Measurements from ENCODE around the gene IPCEF1. TPM values are rescaled to one million over a fixed set of nuclear protein-coding genes. Genes with fewer than 3 reads are reported as not detected.
"Not testable (repeated sequence)": the region's sequence is repeated elsewhere in the genome, so short reads cannot be mapped to it uniquely, and the experiment has no call there.

IPCEF1 gene
- total RNA-seq, 2 experiments from 2014 or later: 14.2 to 16.9 TPM

DNA sequence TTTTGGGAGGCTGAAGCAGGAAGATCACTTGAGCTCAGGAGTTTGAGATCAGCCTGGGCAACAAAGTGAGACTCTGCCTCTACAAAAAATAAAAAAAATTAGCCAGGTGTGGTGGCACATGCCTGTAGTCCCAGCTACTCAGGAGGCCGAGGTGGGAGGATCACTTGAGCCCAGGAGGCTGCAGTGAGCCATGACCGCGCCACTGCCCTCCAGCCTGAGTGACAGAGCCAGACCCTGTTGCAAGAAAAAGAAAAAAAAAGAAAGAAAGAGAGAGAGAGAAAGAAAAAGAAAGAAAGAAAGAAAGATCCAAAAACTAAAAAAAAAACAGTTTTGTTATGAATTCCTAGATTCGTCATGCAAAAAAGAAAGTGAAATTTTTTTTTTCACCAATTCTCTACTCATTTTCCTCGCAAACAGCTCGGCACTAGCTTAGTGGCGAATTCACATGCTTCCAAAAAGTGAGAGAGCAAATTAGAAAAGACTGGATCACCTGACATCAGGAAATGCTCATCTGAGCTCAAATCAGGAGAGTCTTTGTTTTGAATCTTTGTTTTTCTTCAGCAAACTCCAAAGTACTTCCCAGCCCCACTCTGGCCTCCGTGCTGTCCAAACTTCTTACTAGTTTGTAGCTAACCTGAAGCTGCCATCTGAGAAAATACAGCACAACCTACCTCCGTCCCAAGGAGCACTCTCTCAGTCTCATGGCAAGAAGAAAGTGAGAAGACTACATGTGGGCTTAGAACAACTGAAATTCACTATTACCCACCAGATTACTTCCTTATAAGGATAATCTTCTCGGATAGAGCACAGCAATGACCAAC, 27.0 kb downstream of the IPCEF1 start:
- Mint-ChIP-seq H3K27me3 (no peaks in the 10 kb centered on the region), H3K4me3 (no peak overlapping the region), H3K9me3 (peaks cover 8% of the 10 kb centered on the region)

DNA sequence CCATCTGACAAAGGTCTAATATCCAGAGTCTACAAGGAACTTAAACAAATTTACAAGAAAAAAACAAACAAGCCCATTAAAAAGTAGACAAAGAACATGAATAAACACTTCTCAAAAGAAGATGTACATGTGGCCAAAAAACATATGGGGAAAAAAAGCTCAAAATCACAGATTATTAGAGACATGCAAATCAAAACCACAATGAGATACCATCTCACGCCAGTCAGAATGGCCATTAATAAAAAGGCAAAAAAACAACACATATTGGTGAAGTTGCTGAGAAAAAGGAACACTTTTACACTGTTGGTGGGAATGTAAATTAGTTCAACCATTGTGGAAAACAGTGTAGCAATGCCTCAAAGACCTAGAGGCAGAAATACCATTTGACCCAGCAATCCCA, 29.3 kb downstream of the IPCEF1 start:
- DNase-seq, H3K9me3 Mint-ChIP-seq, H3K4me3 Mint-ChIP-seq, H3K27ac Mint-ChIP-seq, H3K36me3 Mint-ChIP-seq, H3K27me3 Mint-ChIP-seq, H3K4me1 Mint-ChIP-seq: not testable (repeated sequence)

More for the DNA sequence above, 27.0 kb downstream of the IPCEF1 start:
- Mint-ChIP-seq H3K27ac (no peak overlapping the region), H3K36me3 (no peaks in the 10 kb centered on the region), H3K4me1 (peaks cover 5% of the 10 kb centered on the region)
- no peak for DNase-seq

DNA sequence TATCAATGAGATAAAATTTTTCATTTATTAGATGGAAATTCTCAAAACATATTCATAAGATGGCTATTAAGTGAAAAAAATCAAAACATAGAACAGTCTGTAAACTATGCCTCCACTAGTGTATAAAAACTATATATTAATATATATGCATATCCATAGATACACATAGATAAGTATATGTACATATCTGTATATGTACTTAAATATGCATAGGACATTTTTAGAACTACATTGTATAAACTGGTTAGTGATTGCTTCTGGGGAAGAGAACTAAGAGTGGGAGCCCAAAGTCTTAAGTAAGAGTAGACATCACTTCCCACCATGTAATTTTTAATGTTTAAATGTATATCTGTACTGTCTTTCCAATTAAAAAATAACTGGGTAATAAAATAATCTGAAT, 31.5 kb downstream of the IPCEF1 start:
- H3K36me3 Mint-ChIP-seq: no peaks in the 10 kb centered on the region
- H3K4me1 Mint-ChIP-seq: peaks cover 5% of the 10 kb centered on the region
- H3K4me3 Mint-ChIP-seq: no peak overlapping the region
- H3K27ac Mint-ChIP-seq: no peak overlapping the region
- no peaks in the 10 kb centered on the region for H3K27me3 Mint-ChIP-seq
- DNase-seq: no peak
- H3K9me3 Mint-ChIP-seq: no peaks in the 10 kb centered on the region

DNA sequence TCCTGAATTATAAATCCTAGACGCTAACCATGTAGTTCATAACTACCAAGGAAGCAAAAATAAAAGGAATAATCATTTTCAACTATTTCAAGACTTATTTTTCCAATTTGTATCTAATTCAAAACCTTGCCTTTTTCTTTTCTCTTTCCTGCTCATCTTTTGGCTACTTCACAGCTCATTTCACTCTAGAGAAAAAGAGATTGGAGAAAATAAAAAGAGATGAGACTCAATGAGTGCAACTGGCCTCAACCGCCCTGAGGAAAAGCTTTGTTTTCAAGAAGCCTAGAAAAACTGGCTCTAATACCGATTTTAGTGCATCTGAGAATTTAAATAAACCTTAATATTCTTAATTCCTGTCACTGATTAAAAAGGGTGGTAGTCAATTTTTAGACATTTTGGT, 36.4 kb downstream of the IPCEF1 start:
- H3K4me3 Mint-ChIP-seq: no peak overlapping the region
- no peaks in the 10 kb centered on the region for H3K36me3 Mint-ChIP-seq
- H3K4me1 Mint-ChIP-seq: peaks cover 14% of the 10 kb centered on the region
- no peaks in the 10 kb centered on the region for H3K9me3 Mint-ChIP-seq
- H3K27me3 Mint-ChIP-seq: no peaks in the 10 kb centered on the region
- DNase-seq: no peak
- no peak overlapping the region for H3K27ac Mint-ChIP-seq

DNA sequence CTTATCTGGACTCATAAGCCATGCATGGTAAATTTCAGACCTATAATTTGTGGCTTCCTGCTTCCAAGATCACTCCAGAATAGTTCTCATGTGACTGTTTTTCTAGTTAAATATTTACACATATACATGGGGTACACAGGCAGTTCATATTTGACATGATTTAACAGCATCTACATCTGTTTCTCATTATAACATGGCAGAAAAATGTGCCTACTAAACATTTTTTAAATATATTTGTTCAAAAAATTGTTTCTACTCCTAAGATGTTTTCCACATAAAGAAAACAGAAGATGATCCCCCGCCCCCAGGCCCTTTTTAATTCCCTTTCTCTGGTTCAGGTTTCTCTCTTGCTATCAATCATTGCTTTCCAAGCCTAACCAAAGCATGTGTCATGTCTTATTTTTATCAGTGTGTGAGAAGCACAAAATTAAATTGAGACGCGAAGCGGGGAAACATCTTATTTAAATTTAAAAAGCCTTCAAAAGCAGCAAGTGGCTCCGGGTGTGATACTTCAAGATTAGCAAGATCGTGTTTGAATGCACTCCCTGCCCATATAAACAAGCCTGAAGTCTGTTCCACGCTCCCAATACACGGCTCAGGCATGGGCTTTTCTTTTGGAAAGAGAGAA, 37.3 kb downstream of the IPCEF1 start:
- peaks cover 14% of the 10 kb centered on the region for H3K4me1 Mint-ChIP-seq
- H3K4me3 Mint-ChIP-seq: no peak overlapping the region
- no peaks in the 10 kb centered on the region for H3K9me3 Mint-ChIP-seq
- no peak overlapping the region for H3K27ac Mint-ChIP-seq
- H3K27me3 Mint-ChIP-seq: no peaks in the 10 kb centered on the region
- H3K36me3 Mint-ChIP-seq: no peaks in the 10 kb centered on the region
- no peak for DNase-seq

DNA sequence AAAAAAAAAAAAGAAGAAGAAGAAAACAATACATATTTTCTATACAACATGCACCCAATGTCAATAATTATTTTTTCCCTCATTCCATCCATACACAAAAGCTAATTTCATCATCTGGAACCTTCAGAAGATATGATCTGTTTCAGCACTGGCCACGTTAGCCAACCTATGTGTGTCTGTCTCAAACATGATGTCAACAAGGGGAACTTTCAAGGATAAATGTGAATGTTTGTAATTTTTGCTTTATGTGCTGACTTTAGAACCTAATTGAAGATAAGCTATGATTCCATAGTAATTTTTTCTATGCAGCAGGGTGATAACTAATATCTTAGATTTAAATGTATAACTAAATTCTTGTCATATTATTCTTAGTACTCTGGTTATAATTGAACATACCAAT, 37.9 kb downstream of the IPCEF1 start:
- no peak overlapping the region for H3K4me3 Mint-ChIP-seq
- no peaks in the 10 kb centered on the region for H3K36me3 Mint-ChIP-seq
- DNase-seq: no peak
- no peaks in the 10 kb centered on the region for H3K9me3 Mint-ChIP-seq
- H3K4me1 Mint-ChIP-seq: peaks cover 14% of the 10 kb centered on the region
- no peaks in the 10 kb centered on the region for H3K27me3 Mint-ChIP-seq
- H3K27ac Mint-ChIP-seq: no peak overlapping the region

DNA sequence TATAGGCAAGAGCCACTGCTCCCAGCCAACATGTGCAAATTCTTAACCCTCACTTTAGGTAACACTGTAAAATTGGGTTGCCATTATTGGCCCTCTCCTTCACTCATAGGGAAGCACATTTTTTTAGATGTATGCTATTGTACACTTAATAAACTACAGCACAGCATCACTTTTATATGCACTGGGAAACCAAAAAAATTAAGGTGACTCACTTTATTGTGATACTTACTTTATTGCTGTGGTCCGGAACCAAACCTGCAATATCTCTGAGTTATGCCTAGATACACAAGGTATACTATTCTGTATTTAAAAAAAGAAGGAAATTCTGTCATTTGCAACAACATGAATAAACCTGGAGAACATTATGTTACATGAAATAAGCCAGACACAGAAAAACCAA, 40.5 kb downstream of the IPCEF1 start:
- no peak overlapping the region for H3K27ac Mint-ChIP-seq
- H3K36me3 Mint-ChIP-seq: no peaks in the 10 kb centered on the region
- H3K4me3 Mint-ChIP-seq: no peak overlapping the region
- no peaks in the 10 kb centered on the region for H3K9me3 Mint-ChIP-seq
- peaks cover 2% of the 10 kb centered on the region for H3K27me3 Mint-ChIP-seq
- H3K4me1 Mint-ChIP-seq: peaks cover 14% of the 10 kb centered on the region
- no peak for DNase-seq

DNA sequence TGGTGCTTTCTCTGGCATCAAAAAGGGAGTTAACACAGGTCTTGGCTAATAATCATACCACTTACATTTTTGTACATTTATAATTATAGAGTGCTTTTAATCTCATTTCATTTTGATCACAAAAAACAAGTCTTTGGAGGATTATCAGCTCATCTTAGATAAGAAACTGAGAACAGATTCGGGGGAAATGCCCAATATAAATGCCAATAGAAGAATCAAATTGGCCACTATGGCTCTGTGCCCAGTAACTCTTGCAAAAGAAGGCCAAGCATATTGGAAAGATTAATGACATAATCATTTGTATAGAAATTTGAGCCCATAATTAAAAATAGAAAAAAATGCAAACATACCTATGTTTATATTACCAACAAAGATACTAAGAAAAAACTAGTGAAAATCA, 42.5 kb downstream of the IPCEF1 start:
- Mint-ChIP-seq H3K4me3 (no peak overlapping the region), H3K36me3 (peaks cover 2% of the 10 kb centered on the region), H3K9me3 (peaks cover 8% of the 10 kb centered on the region), H3K27ac (no peak overlapping the region), H3K27me3 (peaks cover 4% of the 10 kb centered on the region), H3K4me1 (peaks cover 18% of the 10 kb centered on the region)
- no peak for DNase-seq

DNA sequence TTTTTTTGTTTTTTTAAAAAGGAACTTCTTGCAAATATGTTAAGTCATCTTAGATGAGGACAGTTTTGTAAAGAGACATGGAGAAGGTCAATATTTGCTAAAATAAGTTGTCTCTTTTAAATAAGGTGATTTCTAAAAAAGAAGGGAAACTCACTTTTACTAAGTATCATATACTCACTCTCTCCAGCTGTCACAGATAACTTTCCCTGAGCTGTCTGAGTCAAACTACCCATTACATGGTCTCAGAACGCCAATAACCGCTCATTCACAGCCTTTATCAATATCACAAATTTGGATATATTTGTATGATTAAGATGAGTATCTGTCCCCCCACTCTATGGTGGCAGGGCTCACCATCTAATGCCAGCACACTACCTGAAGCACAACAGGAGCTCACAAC, 47.6 kb downstream of the IPCEF1 start:
- Mint-ChIP-seq H3K36me3 (peaks cover 2% of the 10 kb centered on the region), H3K9me3 (peaks cover 11% of the 10 kb centered on the region), H3K4me3 (no peak overlapping the region), H3K27ac (no peak overlapping the region), H3K4me1 (peaks cover 9% of the 10 kb centered on the region), H3K27me3 (peaks cover 7% of the 10 kb centered on the region)
- DNase-seq: no peak

DNA sequence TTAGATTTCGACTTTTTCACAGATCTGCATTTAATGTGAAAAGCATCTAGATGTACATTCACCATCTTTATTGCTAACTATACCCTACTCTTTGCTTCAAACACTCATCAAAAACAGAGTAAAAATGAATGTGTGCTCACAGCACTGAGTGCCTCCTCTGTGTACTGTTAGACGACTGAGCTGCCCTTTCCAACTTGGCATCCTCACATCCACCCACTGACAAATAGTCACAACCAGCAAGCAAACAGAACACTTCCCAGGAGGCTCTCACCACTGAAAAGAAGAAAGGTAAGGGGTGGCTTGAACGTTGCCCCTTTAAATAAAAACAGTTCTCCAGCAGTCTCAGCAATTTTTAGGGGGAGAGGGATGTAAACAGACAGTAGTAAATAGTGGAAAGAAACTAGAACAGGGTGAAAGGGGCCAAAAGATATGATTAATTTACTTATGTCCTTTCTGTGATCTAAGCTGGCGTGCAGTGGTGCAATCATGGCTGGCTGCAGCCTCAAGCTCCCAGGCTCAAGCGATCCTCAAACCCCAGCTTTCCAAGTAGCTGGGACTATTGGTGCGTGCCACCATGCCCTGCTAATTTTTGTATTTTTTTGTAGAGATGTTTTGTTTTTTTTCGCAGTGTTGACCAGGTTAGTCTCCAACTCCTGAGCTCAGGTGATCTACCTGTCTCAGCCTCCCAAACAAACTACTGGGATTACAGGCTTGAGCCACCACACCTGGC, 48.7 kb downstream of the IPCEF1 start:
- Mint-ChIP-seq H3K4me3 (no peak overlapping the region), H3K27me3 (peaks cover 7% of the 10 kb centered on the region), H3K27ac (no peak overlapping the region)

DNA sequence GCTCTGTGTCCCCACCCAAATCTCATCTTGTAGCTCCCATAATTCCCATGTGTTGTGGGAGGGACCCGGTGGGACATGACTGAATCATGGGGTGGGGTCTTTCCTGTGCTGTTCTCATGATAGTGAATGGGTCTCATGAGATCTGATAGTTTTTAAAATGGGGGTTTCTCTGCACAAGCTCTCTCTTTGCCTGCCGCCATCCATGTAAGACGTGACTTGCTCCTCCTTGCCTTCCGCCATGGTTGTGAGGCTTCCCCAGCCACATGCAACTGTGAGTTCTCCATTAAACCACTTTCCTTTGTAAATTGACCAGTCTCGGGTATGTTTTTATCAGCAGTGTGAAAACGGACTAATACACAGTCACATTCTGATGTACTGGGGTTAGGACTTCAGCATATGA, 49.5 kb downstream of the IPCEF1 start:
- not testable (repeated sequence) for DNase-seq, H3K27me3 Mint-ChIP-seq, H3K4me3 Mint-ChIP-seq, H3K36me3 Mint-ChIP-seq, H3K27ac Mint-ChIP-seq
- Mint-ChIP-seq H3K9me3 (peaks cover 11% of the 10 kb centered on the region), H3K4me1 (peaks cover 13% of the 10 kb centered on the region)

More for the DNA sequence above, 48.7 kb downstream of the IPCEF1 start:
- Mint-ChIP-seq H3K4me1 (peaks cover 9% of the 10 kb centered on the region), H3K9me3 (peaks cover 11% of the 10 kb centered on the region), H3K36me3 (peaks cover 2% of the 10 kb centered on the region)
- no peak for DNase-seq

DNA sequence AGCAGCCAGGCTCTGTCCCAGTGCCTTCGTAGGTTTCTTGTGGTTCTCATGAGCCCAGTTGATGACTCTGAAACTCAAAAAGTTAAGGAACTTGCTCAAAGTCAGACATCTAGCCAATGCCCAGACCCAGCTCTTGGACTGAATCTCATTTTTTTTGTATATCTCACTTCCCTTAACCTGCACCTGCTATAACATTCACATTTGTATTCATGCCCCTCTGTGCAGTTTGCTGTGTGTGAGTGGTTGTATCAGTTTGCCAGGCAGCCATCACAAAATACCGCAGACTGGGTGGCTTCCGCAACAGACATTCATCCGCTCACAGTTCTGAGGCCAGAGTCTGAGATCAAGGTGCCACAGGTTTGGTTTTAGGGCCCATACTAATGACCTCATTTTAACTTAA, 49.9 kb downstream of the IPCEF1 start:
- peaks cover 17% of the 10 kb centered on the region for H3K4me1 Mint-ChIP-seq
- H3K4me3 Mint-ChIP-seq: no peak overlapping the region
- no peak for DNase-seq
- peaks cover 7% of the 10 kb centered on the region for H3K27me3 Mint-ChIP-seq
- H3K27ac Mint-ChIP-seq: no peak overlapping the region
- peaks cover 2% of the 10 kb centered on the region for H3K36me3 Mint-ChIP-seq
- H3K9me3 Mint-ChIP-seq: peaks cover 11% of the 10 kb centered on the region

DNA sequence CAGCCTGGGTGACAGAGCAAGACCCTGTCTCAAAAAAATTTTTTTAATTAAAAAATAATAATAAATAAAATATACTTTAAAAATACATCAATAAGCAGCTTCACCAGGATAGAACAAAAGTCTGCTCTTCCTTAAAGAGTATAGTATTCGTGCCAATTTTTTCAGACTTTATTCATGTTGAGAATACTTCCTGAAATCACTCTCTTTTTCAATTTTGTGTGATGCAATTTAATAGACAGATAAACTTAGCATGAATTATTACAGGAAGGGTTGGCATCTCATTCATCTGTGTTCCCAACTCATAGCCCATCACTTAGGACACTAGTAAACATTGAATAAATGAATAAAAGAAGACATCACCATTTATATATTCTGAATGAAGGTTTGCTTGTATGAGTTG, 52.4 kb downstream of the IPCEF1 start:
- Mint-ChIP-seq H3K4me3 (no peak overlapping the region), H3K9me3 (peaks cover 3% of the 10 kb centered on the region), H3K27me3 (peaks cover 10% of the 10 kb centered on the region)

DNA sequence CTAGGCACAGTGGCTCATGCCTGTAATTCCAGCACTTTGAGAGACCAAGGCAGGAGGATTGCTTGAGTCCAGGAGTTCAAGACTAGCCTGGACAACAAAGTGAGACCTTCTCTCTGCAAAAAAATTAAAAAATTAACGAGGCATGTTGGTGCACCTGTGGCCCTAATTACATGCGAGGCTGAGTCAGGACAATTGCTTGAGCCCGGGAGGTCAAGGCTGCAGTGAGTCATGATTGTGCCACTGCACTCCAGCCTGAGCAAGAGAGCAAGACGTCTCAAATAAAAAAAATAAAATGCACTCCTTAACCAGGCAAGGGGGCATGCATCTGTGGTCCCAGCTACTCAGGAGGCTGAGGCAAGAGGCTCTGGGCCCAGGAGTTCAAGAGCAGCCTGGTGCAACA, 53.0 kb downstream of the IPCEF1 start:
- Mint-ChIP-seq H3K27me3 (peaks cover 10% of the 10 kb centered on the region), H3K4me1 (peaks cover 13% of the 10 kb centered on the region)
- H3K4me3 Mint-ChIP-seq, H3K27ac Mint-ChIP-seq, DNase-seq, H3K9me3 Mint-ChIP-seq, H3K36me3 Mint-ChIP-seq: not testable (repeated sequence)

More for the DNA sequence above, 52.4 kb downstream of the IPCEF1 start:
- Mint-ChIP-seq H3K4me1 (peaks cover 16% of the 10 kb centered on the region), H3K27ac (no peak overlapping the region), H3K36me3 (no peaks in the 10 kb centered on the region)
- DNase-seq: no peak
